SK-N-MC (cell line): Measurements from ENCODE around the gene SLC2A10.
"Not testable (repeated sequence)": the region's sequence is repeated elsewhere in the genome, so short reads cannot be mapped to it uniquely, and the experiment has no call there.

Experiments used
- DNase-seq: peaks from one replicate; pipeline ENCODE4 v3.0.0-alpha.2; 2011; ENCODE audit warnings: low read depth, low spot score
- H3K27ac ChIP-seq: fragments of 200-600 bp; sonication (generic); 2 replicates; pipeline ENCODE4 v1.5.1; 2016; ENCODE audit warnings: mixed run types
- H3K36me3 ChIP-seq: fragments of 200-600 bp; sonication (generic); 2 replicates; pipeline ENCODE4 v1.6.1; 2017; ENCODE audit warnings: antibody characterized with exemption, low read length, mixed read lengths; ENCODE audit not compliant: insufficient read depth
- H3K4me3 ChIP-seq: fragments of 200-600 bp; sonication (generic); 2 replicates; pipeline ENCODE4 v1.5.1; 2016
- H3K9ac ChIP-seq: fragments of 200-600 bp; sonication (generic); 2 replicates; pipeline ENCODE4 v1.8.0; 2017; ENCODE audit warnings: mixed run types, mixed read lengths; ENCODE audit not compliant: insufficient read length
- H3K9me3 ChIP-seq: fragments of 200-600 bp; sonication (generic); 2 replicates; pipeline ENCODE4 v1.6.1; 2017; ENCODE audit warnings: low read depth, mild to moderate bottlenecking, antibody characterized with exemption, low read length, moderate library complexity, mixed read lengths
- EZH2 ChIP-seq: fragments of 200-600 bp; sonication (generic); IDR thresholded peaks from one replicate; pipeline ENCODE4 v1.6.1; 2017; ENCODE audit warnings: antibody characterized with exemption
- FOXP2 ChIP-seq: optimal IDR thresholded peaks from 2 replicates; pipeline ENCODE3; 2011; ENCODE audit warnings: mild to moderate bottlenecking, moderate library complexity; ENCODE audit not compliant: insufficient read depth; ENCODE audit errors: extremely low read length, control extremely low read depth
- POLR2AphosphoS5 ChIP-seq: IDR thresholded peaks from 2 replicates; pipeline ENCODE4 v1.6.1; 2012; ENCODE audit warnings: mild to moderate bottlenecking, low read depth, low read length, borderline replicate concordance

SLC2A10 gene

DNA sequence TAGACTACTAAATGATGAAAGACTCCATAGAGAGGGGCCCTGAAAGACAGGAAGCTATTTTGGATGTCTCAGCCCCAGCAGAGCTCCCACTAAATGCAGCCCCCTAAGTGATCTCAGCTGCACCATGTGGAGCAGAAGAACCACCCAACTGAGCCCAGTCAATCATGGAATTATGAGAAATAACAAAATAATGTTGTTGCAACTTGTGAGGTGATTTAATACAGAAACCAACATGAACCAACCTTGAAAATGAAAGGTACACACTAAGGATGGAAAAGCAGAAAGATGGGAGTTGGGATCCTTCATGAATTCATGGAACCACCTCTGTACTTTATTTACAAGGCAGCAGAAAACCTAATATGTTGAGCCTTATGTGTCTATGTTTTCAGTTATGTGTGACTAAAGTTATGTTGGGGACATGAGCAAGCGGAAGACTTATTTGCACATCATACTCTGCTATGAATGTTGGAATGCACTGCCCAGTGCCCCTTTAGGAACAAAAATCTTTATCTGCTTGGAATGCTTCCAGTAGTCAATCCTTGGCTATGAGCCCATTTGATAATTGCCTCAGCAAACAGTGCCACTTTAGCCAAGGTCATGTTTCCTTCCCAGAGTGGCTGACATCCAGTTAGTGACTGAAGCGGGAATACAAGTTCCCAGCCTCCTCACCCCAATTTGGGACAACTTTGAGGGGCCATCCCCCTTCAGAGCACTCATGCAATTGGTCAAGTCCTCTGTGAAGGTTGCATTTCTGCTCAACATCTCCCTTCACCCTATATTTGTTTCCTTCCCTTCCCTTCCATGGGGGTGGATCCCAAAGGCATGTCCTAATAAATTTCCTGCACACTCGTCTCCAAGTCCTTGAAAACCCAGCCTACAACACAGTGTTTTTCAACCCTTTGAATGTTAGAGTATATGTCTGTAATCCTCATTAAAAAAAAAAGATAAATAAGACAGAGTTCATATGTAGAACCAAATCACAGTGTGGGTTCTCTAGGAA, 38.6 kb upstream of the SLC2A10 start:
- Histone ChIP-seq H3K36me3 (no peaks in the 10 kb centered on the region), H3K27ac (no peak overlapping the region), H3K4me3 (no peak overlapping the region), H3K9me3 (no peaks in the 10 kb centered on the region), H3K9ac (no peak overlapping the region)
- no peak for DNase-seq
- no peak for TF ChIP-seq POLR2AphosphoS5
- no peak for TF ChIP-seq FOXP2
- no peak for TF ChIP-seq EZH2

DNA sequence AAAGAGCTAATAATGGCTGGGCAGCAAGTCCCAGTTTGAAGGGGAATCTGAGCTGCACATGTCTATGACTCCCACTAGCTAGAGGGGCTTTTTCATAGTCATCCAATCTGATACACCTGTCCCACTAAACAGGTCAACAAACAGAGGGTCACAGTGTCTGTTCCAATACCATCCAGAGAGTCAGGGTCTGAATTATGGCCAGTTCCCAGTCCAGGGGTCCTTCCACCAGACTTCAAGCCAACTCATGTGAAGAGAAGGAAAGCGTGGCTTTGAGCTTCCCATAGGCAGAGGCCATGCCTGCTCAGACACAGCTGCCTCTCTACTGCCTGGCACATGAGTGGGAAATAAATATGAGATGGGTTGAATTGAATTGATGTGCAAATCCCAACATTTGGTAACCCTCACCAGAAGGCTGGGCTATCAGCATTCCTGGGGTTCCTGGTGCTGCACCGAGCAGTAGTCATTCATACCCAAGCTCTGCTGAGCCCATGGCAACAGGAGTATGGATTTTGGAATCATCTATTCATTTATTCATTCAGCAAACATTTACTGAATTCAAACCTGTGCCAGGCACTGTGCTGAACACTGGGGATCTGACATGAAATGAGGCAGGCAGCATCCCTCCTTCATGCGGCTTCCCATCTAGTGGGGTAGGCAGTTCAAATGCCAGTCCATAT, 37.4 kb upstream of the SLC2A10 start:
- no peak overlapping the region for H3K27ac ChIP-seq
- H3K9me3 ChIP-seq: no peaks in the 10 kb centered on the region
- DNase-seq: no peak
- no peak overlapping the region for H3K4me3 ChIP-seq
- no peak for TF ChIP-seq POLR2AphosphoS5
- no peak for TF ChIP-seq EZH2
- no peak for TF ChIP-seq FOXP2
- H3K36me3 ChIP-seq: no peaks in the 10 kb centered on the region
- H3K9ac ChIP-seq: no peak overlapping the region

DNA sequence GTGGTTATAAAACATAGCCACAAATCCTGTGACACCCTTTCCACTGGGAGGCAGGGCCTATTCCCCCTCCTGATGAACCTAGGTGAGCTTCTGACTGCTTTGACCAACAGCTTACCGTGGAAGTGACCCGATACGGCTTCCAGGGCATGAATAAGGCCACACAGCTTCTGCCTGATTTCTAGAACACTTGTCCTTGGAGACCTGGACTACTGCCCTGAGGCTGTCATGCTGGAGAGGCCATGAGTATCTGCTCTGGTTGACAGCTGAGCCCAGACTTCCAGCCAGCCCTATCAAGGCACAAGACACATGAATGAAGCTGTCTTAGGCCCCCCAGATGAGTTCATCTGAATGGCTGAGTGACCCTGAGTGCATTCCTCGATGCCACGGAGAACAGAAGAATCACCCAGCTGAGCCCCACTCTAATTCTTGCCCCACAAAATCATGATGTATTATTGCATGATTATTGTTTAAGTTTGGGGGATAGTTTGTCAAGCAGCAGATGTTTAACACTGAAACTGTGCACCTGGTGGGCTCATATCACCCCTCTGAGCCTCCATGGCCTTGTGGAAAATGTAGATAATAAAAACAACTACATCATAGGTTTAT, 36.8 kb upstream of the SLC2A10 start:
- Histone ChIP-seq H3K27ac (no peak overlapping the region), H3K36me3 (no peaks in the 10 kb centered on the region), H3K9me3 (no peaks in the 10 kb centered on the region), H3K9ac (no peak overlapping the region), H3K4me3 (no peak overlapping the region)
- TF ChIP-seq EZH2: no peak
- no peak for TF ChIP-seq FOXP2
- no peak for DNase-seq

DNA sequence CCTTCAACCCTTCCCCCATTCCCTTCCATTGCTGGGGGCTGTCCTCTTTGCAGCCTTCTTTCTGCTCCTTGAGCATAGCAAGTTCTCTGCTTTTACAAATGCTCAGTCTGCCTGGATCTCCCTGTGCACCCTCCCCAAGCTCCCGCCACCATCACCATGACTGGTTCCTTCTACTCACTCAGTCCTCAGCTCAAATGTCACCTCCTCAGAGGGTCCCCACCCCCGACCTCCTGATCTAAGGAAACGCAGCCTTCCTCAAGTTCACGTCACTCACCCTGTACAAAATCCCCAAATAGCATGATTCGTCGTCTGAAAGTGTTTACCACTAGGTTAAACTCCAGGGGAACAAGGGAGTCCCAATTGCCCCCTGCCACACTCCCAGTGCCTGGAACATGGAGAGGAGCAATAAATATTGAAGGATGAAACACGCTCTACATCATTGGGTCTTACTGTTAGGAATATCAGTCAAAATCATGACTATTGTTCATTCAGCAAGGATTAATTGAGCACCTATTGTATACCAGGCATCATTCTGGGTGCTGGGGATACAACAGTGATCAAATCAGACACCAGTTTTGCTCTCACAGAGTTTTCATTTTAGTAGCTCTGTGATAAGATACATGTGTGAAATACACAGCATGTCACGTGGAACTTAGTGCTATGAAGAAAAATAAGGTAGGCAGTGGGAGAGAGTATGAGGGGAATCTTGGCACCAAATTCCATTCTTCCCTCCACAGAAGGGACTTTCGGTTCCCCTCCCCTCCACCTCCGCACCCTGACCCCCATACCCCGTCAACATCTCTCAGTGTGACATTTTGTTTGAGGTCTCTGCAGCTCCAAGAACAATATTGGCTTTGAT, 35.8 kb upstream of the SLC2A10 start:
- no peak for DNase-seq
- no peak overlapping the region for H3K9ac ChIP-seq
- no peak overlapping the region for H3K4me3 ChIP-seq
- no peak overlapping the region for H3K27ac ChIP-seq
- TF ChIP-seq FOXP2 (no peak), EZH2 (no peak), POLR2AphosphoS5 (no peak)
- H3K9me3 ChIP-seq: no peaks in the 10 kb centered on the region
- H3K36me3 ChIP-seq: no peaks in the 10 kb centered on the region

DNA sequence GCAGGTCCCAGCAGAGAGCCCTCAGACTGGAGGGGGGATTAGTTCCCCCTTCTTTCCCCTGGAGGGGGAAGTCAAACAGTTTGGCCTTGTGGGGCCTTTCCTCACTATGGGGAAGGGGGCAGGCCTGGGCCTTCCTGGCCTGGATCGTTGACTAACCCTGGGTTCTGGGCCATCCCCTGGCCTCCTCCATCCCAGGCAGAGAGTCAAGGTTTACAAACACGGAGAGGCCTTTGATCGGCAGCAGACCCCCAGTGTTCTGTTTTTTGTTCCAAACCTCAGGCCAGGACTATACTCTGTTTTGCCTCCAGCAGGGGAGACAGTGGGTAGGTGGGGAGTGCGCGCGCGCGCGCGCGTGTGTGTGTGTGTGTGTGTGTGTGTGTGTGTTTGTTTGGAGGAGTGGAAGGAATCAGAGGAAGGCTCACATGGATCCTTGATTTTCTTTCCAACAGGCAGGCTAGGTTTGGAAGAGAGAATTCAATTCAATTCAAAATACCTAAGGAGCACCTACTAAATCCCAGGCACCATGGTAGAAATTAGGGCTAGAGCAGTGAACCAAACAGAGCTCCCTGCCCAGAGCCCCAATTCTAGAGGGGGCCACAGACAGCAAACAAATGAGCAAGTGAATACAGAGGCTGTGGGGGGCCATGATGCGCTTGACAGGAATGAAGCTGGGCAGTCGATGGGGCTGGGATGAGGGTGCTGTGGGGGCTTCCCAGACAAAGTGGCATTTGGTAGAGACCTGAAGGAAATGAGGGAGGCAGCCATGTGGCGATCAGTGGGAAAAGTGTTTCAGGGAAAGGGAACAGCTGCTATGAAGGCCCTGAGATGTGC, 35.0 kb upstream of the SLC2A10 start:
- H3K4me3 ChIP-seq: no peak overlapping the region
- no peak overlapping the region for H3K27ac ChIP-seq
- no peak overlapping the region for H3K9ac ChIP-seq
- no peak for DNase-seq
- no peak for TF ChIP-seq EZH2
- no peak for TF ChIP-seq POLR2AphosphoS5
- no peak for TF ChIP-seq FOXP2
- no peaks in the 10 kb centered on the region for H3K36me3 ChIP-seq
- no peaks in the 10 kb centered on the region for H3K9me3 ChIP-seq

DNA sequence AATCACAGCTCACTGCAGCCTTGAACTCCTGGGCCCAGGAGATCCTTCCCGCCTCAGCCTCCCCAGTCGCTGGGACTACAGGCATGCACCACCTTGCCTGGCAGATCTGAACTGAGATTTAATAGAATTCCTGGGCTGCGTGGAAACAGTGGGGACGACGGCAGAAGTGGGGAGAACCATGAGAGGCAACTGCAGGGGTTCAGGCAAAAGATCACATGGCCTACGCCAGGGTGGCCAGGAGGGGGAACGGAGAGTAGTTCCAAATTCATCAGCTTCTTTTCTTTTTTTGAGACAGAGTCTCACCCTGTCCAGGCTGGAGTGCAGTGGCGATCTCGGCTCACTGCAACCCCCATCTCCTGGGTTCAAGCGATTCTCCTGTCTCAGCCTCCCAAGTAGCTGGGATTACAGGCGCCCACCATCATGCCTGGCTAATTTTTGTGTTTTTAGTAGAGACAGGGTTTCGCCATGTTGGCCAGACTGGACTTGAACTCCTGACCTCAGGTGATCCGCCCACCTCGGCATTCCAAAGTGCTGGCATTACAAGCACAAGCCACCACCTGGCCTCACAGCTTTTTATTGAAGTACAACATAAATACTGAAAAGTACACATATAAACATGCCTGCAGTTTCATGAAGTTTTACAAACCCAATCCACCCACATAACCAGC, 32.7 kb upstream of the SLC2A10 start:
- DNase-seq, H3K9me3 ChIP-seq, H3K9ac ChIP-seq, H3K36me3 ChIP-seq, H3K4me3 ChIP-seq, H3K27ac ChIP-seq: not testable (repeated sequence)

DNA sequence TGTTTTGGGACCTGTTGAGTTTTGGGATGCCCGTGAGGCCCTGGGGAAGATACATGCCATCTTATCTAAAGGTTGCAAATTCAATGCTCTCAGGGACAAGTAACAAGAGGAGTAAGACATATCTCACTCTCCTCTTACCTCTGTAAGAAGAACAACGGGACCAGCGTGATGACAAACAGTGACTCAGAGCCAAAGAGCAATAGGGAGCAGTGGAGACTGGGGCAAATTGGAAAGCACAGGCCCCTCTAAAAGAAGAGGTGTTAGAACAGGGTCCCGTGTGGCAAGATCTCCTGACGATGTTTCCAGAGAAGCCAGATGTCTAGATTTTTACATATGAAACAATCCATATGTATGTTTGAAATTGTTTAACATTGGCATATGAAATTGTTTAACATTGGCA, 31.8 kb upstream of the SLC2A10 start:
- Histone ChIP-seq H3K4me3 (no peak overlapping the region), H3K9ac (no peak overlapping the region), H3K27ac (no peak overlapping the region), H3K36me3 (no peaks in the 10 kb centered on the region), H3K9me3 (no peaks in the 10 kb centered on the region)
- no peak for TF ChIP-seq EZH2
- TF ChIP-seq POLR2AphosphoS5: no peak
- no peak for TF ChIP-seq FOXP2
- no peak for DNase-seq
